GM13976 (cell line): Measurements from ENCODE around the gene SMYD1.
"Not testable (repeated sequence)": the region's sequence is repeated elsewhere in the genome, so short reads cannot be mapped to it uniquely, and the experiment has no call there.

Source experiments
- DNase-seq: peaks from one replicate; pipeline ENCODE4 v3.0.0; 2012; ENCODE audit warnings: low spot score
- CTCF ChIP-seq: IDR thresholded peaks from 2 replicates; pipeline ENCODE4 v1.5.1; 2012; ENCODE audit warnings: borderline replicate concordance, mild to moderate bottlenecking; ENCODE audit not compliant: insufficient read depth; ENCODE audit errors: extremely low read depth, missing control alignments, control extremely low read depth
- in situ Hi-C: fragments of 300-500 bp; cut with MboI; formaldehyde crosslinking; loops from one replicate; pipeline ENCODE4 v1.12.0; 2022; ENCODE audit warnings: low sequenced_read_pairs, mixed read lengths, inconsistent platforms; ENCODE audit not compliant: unreplicated experiment

Gene SMYD1

GRCh38 chr2:88067598-88067997 lies at the start of gene SMYD1:
TSS of gene SMYD1 (plus strand) at chr2:88067825. CDS start at chr2:88067865, 40 bp downstream.
- TF ChIP-seq CTCF = no peak
- in situ Hi-C loops = loop anchor here (25.0 kb wide), 1 partner anchor 595 kb away; no protein-coding TSS in a partner anchor
- no peak for DNase-seq

GRCh38 chr2:88018077-88018805 lies 49.4 kb upstream of the SMYD1 start:
- in situ Hi-C loops, DNase-seq: not testable (repeated sequence)

GRCh38 chr2:88018909-88019308 lies 48.7 kb upstream of the SMYD1 start:
- TF ChIP-seq CTCF = no peak
- DNase-seq = no peak
- in situ Hi-C loops = no loop called here

GRCh38 chr2:88019985-88020384 lies 47.6 kb upstream of the SMYD1 start:
- TF ChIP-seq CTCF = no peak
- no peak for DNase-seq
- in situ Hi-C loops = no loop called here

- in situ Hi-C loops = no loop called here
- no peak for DNase-seq
- TF ChIP-seq CTCF = no peak
Measured at GRCh38 chr2:88022669-88022921, 45.0 kb upstream of the SMYD1 start.

- in situ Hi-C loops = no loop called here
- DNase-seq = no peak
- TF ChIP-seq CTCF = no peak
Measured at GRCh38 chr2:88024509-88024908, 43.1 kb upstream of the SMYD1 start.

- in situ Hi-C loops = no loop called here
- no peak for DNase-seq
- no peak for TF ChIP-seq CTCF
Measured at GRCh38 chr2:88027697-88028389, 39.8 kb upstream of the SMYD1 start.
